Epidermal melanocyte (primary cell): ENCODE measurements around the gene MICU2.
"Not testable (repeated sequence)": the region's sequence is repeated elsewhere in the genome, so short reads cannot be mapped to it uniquely, and the experiment has no call there.

ENCODE experiments used
- DNase-seq: peaks from one replicate; pipeline ENCODE4 v3.0.0; 2011; ENCODE audit warnings: low spot score; ENCODE audit not compliant: insufficient read length

Gene MICU2

DNA sequence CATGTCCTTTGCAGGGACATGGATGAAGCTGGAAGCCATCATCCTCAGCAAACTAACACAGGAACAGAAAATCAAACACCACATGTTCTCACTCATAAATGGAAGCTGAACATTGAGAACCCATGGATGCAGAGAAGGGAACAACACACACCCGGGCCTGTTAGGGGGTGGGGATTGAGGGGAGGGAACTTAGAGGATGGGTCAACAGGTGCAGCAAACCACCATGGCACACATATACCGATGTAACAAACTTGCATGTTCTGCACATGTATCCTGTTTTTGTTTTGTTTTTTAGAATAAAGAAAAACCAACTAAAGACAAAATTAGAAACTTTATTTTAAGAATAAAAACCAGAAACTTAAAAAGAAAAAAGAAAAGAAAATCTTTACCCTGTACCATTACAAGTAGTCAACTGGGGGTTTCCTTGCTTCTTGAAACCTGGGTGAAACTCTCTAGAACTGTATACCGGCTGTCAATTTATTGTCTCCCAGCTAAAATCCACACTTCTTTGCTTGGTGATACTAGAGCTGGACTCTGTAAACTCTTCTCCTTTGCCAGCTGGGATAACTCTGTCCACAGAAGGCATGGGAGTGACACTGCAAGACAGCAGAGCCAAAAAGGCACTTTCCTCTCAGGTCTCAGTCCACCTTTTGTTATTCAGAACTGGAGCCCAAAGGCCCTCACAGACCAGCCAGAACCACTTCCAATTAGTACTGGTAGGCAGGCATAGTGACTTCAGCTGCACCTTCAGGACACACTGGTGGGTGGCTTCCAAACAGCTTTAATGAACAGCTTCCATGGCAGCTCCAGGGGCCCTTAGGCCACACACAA lies 9.0 kb downstream of the MICU2 start:
- no peak for DNase-seq

DNA sequence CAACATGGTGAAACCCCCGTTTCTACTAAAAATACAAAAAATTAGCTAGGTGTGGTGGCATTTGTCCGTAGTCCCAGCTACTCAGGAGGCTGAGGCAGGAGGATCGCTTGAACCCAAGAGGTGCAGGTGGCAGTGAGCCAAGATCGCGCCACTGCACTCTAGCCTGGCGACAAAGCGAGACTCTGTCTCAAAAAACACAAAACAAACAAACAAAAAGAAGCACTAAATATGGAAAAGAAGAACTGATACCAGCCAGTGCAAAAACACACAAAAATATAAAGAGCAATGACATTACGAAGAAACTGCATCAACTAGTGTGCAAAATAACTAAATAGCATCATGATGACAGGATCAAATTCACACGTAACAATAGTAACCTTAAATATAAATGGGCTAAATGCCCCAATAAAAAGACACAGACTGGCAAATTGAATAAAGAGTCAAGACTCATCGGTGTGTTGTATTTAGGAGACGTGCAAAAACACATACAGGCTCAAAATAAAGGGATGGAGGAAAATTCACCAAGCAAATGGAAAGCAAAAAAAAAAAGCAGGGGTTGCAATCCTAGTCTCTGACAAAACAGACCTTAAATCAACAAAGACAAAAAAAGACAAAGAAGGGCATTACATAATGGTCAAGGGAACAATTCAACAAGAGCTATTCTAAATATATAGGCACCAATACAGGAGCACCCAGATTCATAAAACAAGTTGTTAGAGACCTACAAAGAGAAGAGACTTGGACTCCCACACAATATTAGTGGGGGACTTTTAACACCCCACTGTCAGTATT lies 13.1 kb downstream of the MICU2 start:
- not testable (repeated sequence) for DNase-seq

DNA sequence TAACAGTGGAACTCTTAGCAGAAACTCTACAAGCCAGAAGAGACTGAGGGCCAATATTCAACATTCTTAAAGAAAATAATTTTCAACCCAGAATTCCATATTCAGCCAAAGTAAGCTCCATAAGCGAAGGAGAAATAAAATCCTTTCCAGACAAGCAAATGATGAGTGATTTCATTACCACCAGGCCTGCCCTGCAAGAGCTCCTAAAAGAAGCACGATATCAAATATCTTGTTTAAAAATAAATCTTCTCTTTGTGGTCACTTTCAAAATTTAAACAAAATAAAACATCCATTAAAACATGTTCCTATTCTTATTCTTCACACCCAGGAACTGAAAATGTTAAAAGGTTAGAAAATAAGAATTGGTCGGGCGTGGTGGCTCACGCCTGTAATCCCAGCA lies 13.7 kb downstream of the MICU2 start:
- DNase-seq: no peak

DNA sequence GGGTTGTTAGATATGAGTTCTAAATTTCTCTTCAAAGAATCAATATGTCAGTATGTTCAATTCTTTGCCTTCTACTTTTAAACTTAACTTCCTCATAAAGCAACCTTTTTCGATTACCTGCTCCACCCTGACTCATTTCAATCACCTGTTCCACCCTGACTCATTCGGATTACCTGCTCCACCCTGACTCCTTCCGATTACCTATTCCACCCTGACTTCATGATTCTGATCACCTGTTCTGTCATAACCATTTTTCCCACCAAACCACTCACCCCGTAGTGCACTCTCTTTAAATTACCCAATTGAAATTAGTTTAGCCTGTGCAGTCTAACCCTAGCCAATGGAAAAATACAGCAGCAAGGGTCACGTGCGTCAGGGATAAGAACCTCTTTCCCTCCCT lies 14.5 kb downstream of the MICU2 start:
- not testable (repeated sequence) for DNase-seq

DNA sequence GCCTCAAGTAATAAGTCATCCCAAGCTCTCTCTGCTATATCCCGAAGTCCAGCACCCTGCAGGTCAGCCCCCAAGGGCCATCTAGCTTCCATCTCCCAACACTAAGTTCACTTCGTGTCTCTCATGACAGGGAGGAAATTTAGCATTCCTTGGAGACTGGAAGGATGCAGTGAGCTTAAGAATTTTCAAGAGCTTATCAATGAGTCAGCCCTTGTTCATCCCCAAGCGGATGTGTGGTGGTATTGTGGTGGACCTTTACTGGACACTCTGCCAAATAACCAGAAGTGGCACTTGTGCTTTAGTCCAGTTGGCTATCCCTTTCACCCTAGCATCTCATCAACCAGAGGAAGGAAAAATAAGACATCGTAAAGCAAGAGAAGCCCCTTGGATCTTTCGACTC lies 15.6 kb downstream of the MICU2 start:
- not testable (repeated sequence) for DNase-seq

DNA sequence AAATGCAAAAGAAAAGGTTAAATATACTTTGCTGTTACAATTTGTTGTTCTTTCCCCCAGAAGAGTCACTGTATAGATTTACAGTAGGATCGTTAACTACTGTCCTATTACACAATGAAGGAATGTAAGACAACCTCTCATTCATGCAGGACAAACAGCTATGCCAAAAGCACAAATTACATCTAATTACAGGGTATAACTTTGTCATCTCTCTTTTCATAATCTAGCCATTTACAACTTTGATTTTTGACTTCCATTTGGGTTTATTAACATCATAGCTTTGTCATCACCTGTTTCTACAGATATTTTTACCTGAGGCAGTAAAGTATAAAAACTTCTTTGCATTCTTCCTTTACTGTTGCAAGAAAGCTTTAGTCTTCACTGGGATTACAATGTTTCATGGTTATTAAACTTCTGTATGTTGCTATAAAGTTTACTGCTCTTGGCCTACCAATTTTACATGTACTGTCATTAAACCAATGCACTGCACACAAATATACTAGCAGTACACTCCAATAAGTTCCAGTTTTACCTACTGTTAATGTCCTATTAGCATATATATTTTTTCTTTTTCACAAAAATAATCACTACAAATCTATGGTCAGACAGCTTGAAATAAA lies 18.9 kb downstream of the MICU2 start:
- DNase-seq: no peak

DNA sequence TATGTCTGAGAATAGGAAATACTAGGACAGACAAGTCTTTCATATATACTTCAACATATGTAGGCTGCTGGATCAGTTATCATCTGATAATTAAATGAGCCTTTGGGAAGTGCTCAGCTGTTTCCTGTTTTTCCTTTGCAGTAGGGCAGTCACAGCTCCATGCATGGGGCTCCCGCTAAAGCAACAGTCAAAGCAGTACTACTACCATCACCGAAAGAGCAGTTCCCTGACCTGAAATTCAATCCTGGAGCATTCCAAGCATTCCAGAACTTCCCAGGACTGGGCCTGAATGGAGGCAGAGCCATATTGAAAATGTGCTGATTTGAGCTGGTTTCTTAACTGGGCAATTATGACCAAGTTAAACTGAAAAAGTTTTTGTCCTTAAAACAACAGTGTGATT lies 20.5 kb downstream of the MICU2 start:
- no peak for DNase-seq

DNA sequence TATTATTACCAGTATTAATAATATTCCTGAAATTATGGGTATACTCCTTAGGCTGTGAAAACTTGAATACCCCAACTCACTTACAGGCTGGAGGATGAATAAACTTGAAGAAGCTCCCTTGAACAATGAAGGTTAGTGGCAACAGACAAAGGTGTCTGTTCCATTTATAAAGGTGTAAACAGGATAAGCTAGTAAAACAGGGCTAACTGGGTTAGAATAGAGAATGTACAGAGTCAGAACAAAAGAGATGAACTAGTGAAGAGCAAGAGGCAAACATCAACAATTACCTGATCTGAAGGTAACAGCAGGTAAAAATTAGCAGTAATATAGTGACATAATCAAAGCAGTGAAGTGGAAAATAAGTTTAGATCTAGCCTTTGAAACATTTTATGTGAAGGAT lies 23.2 kb downstream of the MICU2 start:
- no peak for DNase-seq

DNA sequence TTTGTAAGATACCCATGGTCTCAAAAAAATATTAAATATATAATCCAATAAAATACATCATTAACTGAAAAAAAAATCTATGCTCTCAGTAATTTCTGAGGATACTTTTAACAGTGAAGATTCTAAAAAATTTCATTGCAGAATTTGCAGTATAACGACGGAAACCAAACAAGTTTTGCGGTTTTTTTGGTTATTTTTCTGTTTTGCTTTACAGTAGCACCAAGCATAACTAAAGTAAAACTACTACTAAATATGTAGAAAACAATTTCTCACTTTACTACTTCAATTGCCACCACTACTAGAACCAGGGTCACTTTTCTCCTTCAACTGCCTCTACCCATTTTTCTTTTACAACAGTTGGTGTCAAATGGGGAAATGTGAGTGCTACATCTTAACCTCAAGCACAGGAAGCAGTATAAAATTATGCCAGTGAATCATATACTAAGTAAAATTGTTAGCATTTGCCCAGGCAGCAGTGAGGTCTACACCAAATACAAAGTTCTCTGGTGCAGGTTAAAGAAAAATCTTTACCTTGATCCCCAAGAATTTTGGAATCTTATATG lies 24.1 kb downstream of the MICU2 start:
- DNase-seq: no peak

DNA sequence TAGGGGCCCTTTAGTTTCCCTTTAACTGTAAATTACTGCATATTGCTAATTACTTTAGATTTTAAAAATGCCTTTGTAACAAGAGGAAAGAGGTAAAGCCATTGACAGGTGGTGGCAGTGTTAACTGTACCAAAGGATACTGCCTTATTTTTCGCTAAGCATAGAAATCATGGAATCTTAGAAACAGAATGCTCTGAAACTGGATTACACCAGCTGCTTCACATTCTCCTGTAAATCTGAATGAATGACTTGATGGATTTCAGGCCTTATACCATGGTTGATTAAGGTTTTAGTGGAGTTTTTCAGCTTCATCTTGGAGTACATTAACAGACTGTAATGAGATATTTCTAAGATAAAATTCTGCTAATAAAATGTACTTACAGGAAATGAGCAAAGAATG lies 25.2 kb downstream of the MICU2 start:
- DNase-seq: no peak

DNA sequence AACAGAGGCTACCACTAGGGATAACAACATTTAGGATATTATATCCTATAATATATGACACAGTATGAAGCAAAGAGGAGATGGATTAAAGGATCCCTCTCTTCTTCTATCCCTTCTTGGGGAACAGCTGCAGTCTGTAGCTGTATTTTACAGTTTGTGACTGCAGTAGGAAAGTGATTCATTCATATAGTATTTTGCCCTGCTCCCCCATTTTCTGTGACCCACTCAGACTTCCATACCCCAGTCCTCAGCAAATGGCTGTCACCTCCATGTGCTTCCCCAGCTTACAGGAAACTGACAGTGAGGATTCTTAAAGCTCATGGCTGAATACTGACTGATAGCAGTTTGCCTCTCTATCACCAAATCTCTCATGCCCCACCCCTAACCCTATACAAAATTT lies 27.5 kb downstream of the MICU2 start:
- no peak for DNase-seq

DNA sequence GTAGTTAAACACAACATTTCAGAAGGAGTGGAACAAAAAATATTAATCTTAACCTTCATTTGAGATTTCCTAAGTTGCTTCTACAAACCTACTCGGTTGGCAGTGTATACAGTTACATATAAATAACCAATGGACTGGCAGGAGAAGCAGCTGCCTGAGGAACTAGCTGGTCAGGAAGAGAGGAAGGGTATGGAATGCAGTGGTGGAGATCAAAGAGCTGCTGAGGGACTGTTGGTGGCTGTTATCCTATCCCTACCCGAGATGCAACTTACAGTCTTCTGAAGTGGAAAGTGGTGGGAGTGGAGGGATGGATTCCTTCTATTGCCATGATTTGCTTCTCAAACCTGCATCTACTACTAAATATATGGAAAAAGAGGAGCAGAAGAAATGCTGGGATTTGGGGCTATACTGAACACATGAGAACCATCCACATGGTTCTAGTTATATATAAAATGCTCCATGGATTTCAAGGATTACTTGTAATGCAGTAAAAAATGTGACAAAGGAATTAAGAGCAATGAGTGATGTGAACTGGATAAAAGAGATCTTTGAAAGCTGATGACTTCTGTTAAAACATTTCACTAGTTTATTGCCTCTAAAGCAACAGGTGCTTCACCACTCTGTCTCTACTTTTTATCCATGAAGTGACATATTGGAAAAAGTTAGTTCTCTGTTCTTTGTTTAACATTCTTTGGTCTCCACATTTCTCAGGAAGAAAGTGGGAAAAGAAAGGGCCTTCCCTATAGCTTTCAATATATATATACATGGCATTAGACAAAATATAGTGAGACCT lies 29.9 kb downstream of the MICU2 start:
- no peak for DNase-seq

DNA sequence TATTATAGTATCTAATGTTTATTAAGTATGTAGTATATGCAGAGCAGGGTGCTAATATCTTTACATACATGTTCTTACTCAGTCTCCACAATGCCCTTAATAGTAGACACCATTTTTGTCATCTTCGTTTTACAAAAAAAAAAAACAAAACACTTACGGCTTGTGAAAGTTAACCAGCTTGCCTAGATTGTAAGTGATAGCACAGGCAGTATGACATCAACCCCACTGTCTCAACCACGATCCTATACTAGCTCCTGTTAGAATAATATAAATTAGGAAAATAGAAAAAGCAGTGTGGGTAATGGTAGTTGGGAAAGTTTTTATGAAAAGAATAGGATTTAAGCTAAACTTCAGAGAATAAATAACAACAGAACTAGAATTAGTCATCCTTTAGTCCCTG lies 34.3 kb downstream of the MICU2 start:
- no peak for DNase-seq

DNA sequence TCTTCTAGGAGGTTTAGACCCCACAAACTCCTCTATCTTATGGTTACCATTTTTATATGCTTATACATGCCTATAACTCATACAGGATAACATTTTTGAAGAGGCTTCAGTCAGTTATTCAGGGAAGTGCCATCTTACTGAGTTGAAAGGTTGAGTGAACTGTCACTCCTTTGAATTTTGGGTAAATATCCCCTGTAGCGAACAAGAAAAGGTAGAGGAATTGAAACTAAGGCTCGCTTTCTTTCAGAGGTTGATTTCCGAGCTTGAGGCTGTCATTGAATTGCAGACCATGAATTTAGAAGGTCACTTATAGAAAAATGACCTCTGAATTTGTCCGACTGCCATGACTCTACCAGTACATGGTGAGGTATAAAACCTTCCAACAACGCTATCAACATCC lies 35.1 kb downstream of the MICU2 start:
- no peak for DNase-seq

DNA sequence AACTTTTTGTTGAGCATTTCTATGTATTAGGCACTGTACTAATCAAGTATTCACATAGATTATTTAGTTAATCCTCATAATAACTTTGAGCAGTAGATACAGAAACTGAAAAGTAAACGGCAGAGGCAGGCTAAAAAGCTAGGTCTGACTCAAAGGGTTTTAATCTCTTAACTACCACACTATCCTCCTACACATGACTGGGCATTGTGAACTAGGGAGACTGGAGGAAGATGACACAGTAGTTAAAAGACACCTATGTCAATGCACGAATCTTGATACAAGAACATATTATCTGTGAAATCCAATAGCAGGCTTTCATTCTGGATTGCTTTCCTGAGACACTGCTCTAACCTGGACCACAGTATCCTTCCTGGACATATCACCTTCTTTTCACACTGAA lies 36.3 kb downstream of the MICU2 start:
- no peak for DNase-seq

DNA sequence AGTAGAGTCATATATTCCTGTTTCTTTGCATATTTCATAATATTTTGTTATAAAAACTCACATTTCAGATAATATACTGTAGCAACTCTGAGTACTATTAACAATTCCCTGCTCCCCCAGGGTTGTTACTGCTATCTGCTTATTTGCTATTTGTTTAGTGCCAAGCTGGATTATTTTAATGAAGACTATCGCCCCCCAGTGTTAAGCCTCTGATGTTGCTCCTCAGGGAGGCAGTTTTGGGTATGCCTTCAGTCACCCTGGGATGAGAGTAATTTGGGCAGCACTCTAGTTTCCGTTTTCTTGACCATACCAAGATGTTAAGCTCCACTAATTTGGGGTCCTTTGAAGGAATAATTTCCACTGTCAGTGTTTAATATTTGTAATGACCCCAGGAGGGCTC lies 46.0 kb downstream of the MICU2 start:
- no peak for DNase-seq

DNA sequence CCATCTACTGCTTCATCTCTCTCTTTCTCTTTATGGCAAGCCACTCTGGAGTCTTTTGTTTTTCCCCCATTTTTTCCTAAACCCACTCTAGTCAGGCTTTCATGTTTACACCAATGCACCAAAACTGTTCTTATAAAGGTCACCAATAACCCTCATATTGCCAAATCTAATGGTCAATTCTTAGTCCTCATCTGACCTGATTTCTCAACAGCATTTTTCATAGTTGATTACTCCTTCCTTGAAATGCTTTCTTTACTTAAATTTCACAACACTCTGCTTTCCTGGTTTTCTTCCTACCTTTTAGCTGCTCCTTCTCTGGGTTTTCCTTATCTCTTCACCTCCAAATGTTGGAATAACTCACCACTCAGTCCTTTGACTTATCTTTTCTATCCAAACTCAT lies 47.9 kb downstream of the MICU2 start:
- no peak for DNase-seq

DNA sequence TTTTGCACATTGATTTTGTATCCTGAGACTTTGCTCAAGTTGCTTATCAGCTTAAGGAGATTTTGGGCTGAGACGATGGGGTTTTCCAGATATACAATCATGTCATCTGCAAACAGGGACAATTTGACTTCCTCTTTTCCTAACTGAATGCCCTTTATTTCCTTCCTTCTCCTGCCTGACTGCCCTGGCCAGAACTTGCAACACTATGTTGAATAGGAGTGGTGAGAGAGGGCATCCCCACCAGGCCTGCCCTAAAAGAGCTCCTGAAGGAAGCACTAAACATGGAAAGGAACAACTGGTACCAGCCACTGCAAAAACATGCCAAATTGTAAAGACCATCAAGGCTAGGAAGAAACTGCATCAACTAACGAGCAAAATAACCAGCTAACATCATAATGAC lies 50.7 kb downstream of the MICU2 start:
- not testable (repeated sequence) for DNase-seq

DNA sequence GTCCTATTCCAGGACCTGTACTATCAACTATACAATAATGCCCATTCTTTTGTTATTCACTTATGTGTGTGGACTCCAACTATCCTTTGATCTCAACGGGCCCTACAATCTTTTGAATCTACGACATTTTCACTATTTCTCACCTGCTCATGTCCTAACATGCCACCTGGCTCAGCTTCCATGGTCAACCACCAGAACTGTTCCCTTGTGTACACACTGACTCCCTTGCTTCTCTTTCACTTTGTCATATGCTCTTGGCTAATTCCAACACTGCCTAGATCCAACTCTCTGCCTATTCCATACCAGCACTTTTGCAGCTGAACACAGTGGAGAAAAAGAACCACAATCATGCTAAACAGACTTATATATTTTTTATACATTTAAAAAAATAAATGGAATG lies 53.1 kb downstream of the MICU2 start:
- no peak for DNase-seq

DNA sequence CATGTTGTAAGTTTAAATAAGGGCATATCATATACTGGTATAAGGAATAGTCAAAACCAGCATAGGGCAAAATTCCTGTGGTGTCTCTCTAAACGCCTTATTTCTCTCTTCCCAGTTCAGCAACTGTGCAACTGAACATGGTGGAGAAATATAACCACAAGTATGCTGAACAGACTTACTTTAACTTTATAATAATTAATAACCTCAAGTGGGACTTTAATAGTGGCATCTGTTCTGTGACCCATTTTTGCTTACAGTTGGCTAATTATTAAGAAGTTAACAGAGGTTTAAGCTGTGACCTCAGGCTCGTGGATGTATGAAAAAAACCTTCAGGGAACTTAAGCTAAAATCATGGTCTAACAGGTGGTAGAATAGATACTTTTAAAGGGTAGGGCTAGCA lies 54.3 kb downstream of the MICU2 start:
- no peak for DNase-seq

DNA sequence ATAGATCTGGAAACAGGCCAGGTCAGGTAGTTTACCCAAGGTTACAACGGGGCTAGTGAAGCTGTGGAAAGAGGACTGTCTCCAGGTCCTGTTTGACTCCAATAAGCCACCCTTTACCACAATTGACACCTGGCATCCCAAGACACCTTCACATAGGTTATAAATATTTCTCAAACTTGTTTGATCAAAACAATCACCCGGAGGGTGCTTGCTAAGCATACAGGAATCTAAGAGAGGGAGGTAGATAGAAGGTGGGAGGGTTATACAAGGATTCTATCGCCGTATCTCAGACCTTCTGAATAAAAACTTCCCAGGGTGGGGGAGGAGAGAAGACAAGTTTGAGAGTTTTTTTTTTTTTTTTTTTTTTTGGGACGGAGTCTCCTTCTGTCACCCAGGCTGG lies 55.4 kb downstream of the MICU2 start:
- DNase-seq: no peak
